Heart left ventricle (tissue), 16 donors: ENCODE data around the gene SLC40A1. TPM values are rescaled to one million over a fixed set of nuclear protein-coding genes. Genes with fewer than 3 reads are reported as not detected.

Experiments
- ATAC-seq, 4 donors: fragments of 200-7000 bp; cut with Tn5 transposase; one replicate each; pipeline ENCODE4 v1.9.1; 2020 to 2022; ENCODE audit warnings: moderate library complexity in 4 of 4, mild to moderate bottlenecking in 3 of 4, moderate number of reproducible peaks in 1 of 4
- DNase-seq, 5 donors: peaks; one replicate each; pipeline ENCODE4 v3.0.0-alpha.2; 2020
- H3K27ac ChIP-seq, 12 donors: fragments of 200-600 bp; sonication (generic) in 4 of 12; one replicate each; pipeline versions ENCODE4 v1.5.0 to v1.8.0; 2016 to 2022; ENCODE audit warnings: mild to moderate bottlenecking in 2 of 12
- H3K27me3 ChIP-seq, 9 donors: fragments of 200-600 bp; sonication (generic) in 2 of 9; one replicate each; pipeline versions ENCODE4 v1.5.1 to v1.8.0; 2016 to 2022; ENCODE audit warnings: mild to moderate bottlenecking in 3 of 9
- H3K36me3 ChIP-seq, 9 donors: fragments of 200-600 bp; sonication (generic) in 2 of 9; one replicate each; pipeline versions ENCODE4 v1.5.0 to v1.8.0; 2018 to 2022; ENCODE audit warnings: mild to moderate bottlenecking in 2 of 9
- H3K4me1 ChIP-seq, 12 donors: fragments of 200-600 bp; sonication (generic) in 4 of 12; one replicate each; pipeline versions ENCODE4 v1.5.0 to v1.8.0; 2016 to 2022; ENCODE audit warnings: mild to moderate bottlenecking in 3 of 12
- H3K4me3 ChIP-seq, 12 donors: fragments of 200-600 bp; sonication (generic) in 4 of 12; one replicate each; pipeline versions ENCODE4 v1.5.0 to v1.8.0; 2017 to 2022; ENCODE audit warnings: mild to moderate bottlenecking in 9 of 12, moderate library complexity in 4 of 12
- H3K9me3 ChIP-seq, 12 donors: fragments of 200-600 bp; sonication (generic) in 4 of 12; one replicate each; pipeline versions ENCODE4 v1.5.0 to v1.8.0; 2016 to 2022; ENCODE audit warnings: mild to moderate bottlenecking in 1 of 12
- CTCF ChIP-seq, 12 donors: fragments of 200-600 bp; sonication (generic) in 4 of 12; IDR thresholded peaks; one replicate each; pipeline versions ENCODE4 v1.5.0 to v1.8.0; 2018 to 2022; ENCODE audit warnings: antibody characterized with exemption in 12 of 12, mild to moderate bottlenecking in 5 of 12
- POLR2A ChIP-seq, 2 donors: fragments of 450-650 bp; IDR thresholded peaks; one replicate each; pipeline ENCODE4 v1.6.1; 2017; ENCODE audit warnings: antibody characterized with exemption in 2 of 2, mild to moderate bottlenecking in 2 of 2, moderate library complexity in 2 of 2
- WGBS, 4 donors: extraction: QIAGEN DNeasy Blood & Tissue Kit in 2 of 4; methylation state at CpG; one replicate each; pipeline versions ENCODE4 v1.1.5 to v1.1.7; 2013 to 2018; 5-methylcytosine and 5-hydroxymethylcytosine counted together
- intact Hi-C, 10 donors: fragments of 100-400 bp; cut with DNase I; formaldehyde crosslinking; loops; one replicate each; pipeline versions ENCODE4 v1.11.1 to v1.14.2; 2022
- polyA plus RNA-seq, 2 donors: library from polyadenylated mRNA; stranded (reverse); fragments of 200-250 nt; gene quantifications; one replicate each; pipeline ENCODE4 v1.2.3, GENCODE V29; 2013
- total RNA-seq, 9 donors: library from RNA; depleted of rRNA in 2 of 9; stranded (reverse); fragments of >200 nt in 2 of 9; fragmentation: NEBNext Ultra II Directional in 3 of 9; extraction: Animal tissue kit (Norgen Biotek cat#: 25700) in 3 of 9; gene quantifications; one replicate each; pipeline versions ENCODE4 v1.1.0 to v1.2.4, GENCODE V29; 2016 to 2023
- donor health status: ischemic (EF 13 %, LVEDD 7.1; RV severe dilation, severe dysfunction).
- donor health status: healthy with polysubstance abuse.
- donor health status: DM: no; HTN: yes; CAD: no.
- donor health status: DM: no; HTN: no; CAD: no.
- donor health status: ischemic (EF 25% LVEDD 6.9; RV normal size, moderate dysfunction).
- donor health status: ischemic (EF 25% LVEDD 5.7; RV mildly dilated, moderate dysfunction).
- donor health status: healthy.
- donor health status: DM: yes; HTN: yes; CAD: no.
- donor health status: ischemic (EF 35%, LVEDD 5.7; RV mildly dilated, moderate dysfunction).
- donor health status: nonischemic (EF 11% LVEDD 7.7; RV severe dilation, severe dysfunction).
- donor health status: DM: yes; HTN: yes; CAD: no.
- donor health status: PGD.
- donor health status: ischemic (EF 29% LVEDD 5.4; RV normal size, mild dysfunction).
- donor health status: nonischemic (EF 23%, LVEDD 6.1; RV moderate dilation, normal function).

The SLC40A1 gene
- total and polyA plus RNA-seq, 11 donors, result 10.2 to 109 (median 40.5) TPM

- no peaks in the 10 kb centered on the region for H3K9me3 ChIP-seq
- H3K4me3 ChIP-seq, result no peak overlapping the region
- ATAC-seq, result no peak
- H3K4me1 ChIP-seq, result peaks cover 6 to 71% (median 48%) of the 10 kb centered on the region in 12 donors
- no peak for TF ChIP-seq POLR2A (IDR thresholded peaks at IDR 0.05)
- WGBS, 4 donors, result 67 to 90% (median 80%) methylated on average over 6 of the region's 6 CpGs
- DNase-seq, result peak in 1 of 5 donors; percentile 36
- peak overlapping the region in 9 of 12 donors; percentile 4 to 62 (median 38) for H3K27ac ChIP-seq
- H3K27me3 ChIP-seq, result no peaks in the 10 kb centered on the region
- peaks cover 0 to 40% (median 25%) of the 10 kb centered on the region in 9 donors for H3K36me3 ChIP-seq
- intact Hi-C loops, result loop anchor here in 1 of 10 donors (5.0 kb wide), 1 partner anchor 91 kb away; no protein-coding TSS in a partner anchor
Measured at GRCh38 chr2:189558516-189559272, 21.9 kb downstream of the SLC40A1 start.

- TF ChIP-seq CTCF (IDR thresholded peaks at IDR 0.05) (no peak), POLR2A (IDR thresholded peaks at IDR 0.05) (no peak)
- intact Hi-C loops, result loop anchor here in 1 of 10 donors (5.0 kb wide), 1 partner anchor 90 kb away; no protein-coding TSS in a partner anchor
- H3K27me3 ChIP-seq, result no peaks in the 10 kb centered on the region
- H3K4me1 ChIP-seq, result peaks cover 6 to 71% (median 52%) of the 10 kb centered on the region in 12 donors
- DNase-seq (no peak), ATAC-seq (no peak)
- H3K36me3 ChIP-seq, result peaks cover 0 to 27% (median 18%) of the 10 kb centered on the region in 9 donors
- H3K9me3 ChIP-seq, result no peaks in the 10 kb centered on the region
- H3K4me3 ChIP-seq, result no peak overlapping the region
- WGBS, 4 donors, result 60 to 75% (median 71%) methylated on average over 1 of the region's 1 CpG
- H3K27ac ChIP-seq, result no peak overlapping the region
Measured at GRCh38 chr2:189557373-189557772, 23.2 kb downstream of the SLC40A1 start.

- intact Hi-C loops, result loop anchor here in 1 of 10 donors (5.0 kb wide), 1 partner anchor 89 kb away; no protein-coding TSS in a partner anchor
- no peak overlapping the region for H3K4me3 ChIP-seq
- H3K27me3 ChIP-seq, result no peaks in the 10 kb centered on the region
- TF ChIP-seq CTCF (IDR thresholded peaks at IDR 0.05) (no peak), POLR2A (IDR thresholded peaks at IDR 0.05) (no peak)
- peaks cover 6 to 71% (median 52%) of the 10 kb centered on the region in 12 donors for H3K4me1 ChIP-seq
- H3K36me3 ChIP-seq, result peaks cover 0 to 18% (median 10%) of the 10 kb centered on the region in 9 donors
- DNase-seq (no peak), ATAC-seq (no peak)
- no peaks in the 10 kb centered on the region for H3K9me3 ChIP-seq
- 87 to 98% (median 92%) methylated on average over 7 of the region's 7 CpGs for WGBS, 4 donors
- H3K27ac ChIP-seq, result no peak overlapping the region
Measured at GRCh38 chr2:189556526-189556925, 24.1 kb downstream of the SLC40A1 start.

- DNase-seq, result no peak
- H3K4me3 ChIP-seq, result no peak overlapping the region
- WGBS, 4 donors, result 91 to 95% (median 93%) methylated on average over 2 of the region's 2 CpGs
- H3K27me3 ChIP-seq, result no peaks in the 10 kb centered on the region
- no peak overlapping the region for H3K27ac ChIP-seq
- intact Hi-C loops, result loop anchor here in 1 of 10 donors (5.0 kb wide), 1 partner anchor 88 kb away; no protein-coding TSS in a partner anchor
- ATAC-seq, result no peak
- peaks cover 3 to 68% (median 43%) of the 10 kb centered on the region in 12 donors for H3K4me1 ChIP-seq
- H3K36me3 ChIP-seq, result peaks cover 0 to 5% (median 0%) of the 10 kb centered on the region in 9 donors
- TF ChIP-seq POLR2A (IDR thresholded peaks at IDR 0.05) (no peak), CTCF (IDR thresholded peaks at IDR 0.05) (no peak)
- no peaks in the 10 kb centered on the region for H3K9me3 ChIP-seq
Measured at GRCh38 chr2:189555232-189555631, 25.4 kb downstream of the SLC40A1 start.
